GM06990 (cell line): ENCODE measurements around the gene KRT79.

Source experiments
- DNase-seq: peaks from one replicate; pipeline ENCODE4 v3.0.0-alpha.2; 2011; ENCODE audit not compliant: insufficient read length; ENCODE audit errors: extremely low read depth
- H3K27me3 ChIP-seq: replicated peaks from 2 replicates; pipeline ENCODE4 v1.6.0; 2011; ENCODE audit warnings: low read length; ENCODE audit not compliant: control insufficient read depth, insufficient read depth
- H3K36me3 ChIP-seq: 2 replicates; pipeline ENCODE4 v1.5.1; 2011; ENCODE audit warnings: low read length; ENCODE audit not compliant: control insufficient read depth, insufficient read depth
- H3K4me3 ChIP-seq: replicated peaks from 2 replicates; pipeline ENCODE4 v1.5.1; 2011; ENCODE audit warnings: low read depth, mild to moderate bottlenecking, control low read depth, low read length
- TF ChIP-seq, protein P1 (sequence below): IDR thresholded peaks from 2 replicates; pipeline ENCODE4 v1.5.1; 2011; ENCODE audit warnings: low read length, control low read depth, mild to moderate bottlenecking, inconsistent platforms; ENCODE audit not compliant: insufficient read depth, poor library complexity, severe bottlenecking

The KRT79 gene

DNA sequence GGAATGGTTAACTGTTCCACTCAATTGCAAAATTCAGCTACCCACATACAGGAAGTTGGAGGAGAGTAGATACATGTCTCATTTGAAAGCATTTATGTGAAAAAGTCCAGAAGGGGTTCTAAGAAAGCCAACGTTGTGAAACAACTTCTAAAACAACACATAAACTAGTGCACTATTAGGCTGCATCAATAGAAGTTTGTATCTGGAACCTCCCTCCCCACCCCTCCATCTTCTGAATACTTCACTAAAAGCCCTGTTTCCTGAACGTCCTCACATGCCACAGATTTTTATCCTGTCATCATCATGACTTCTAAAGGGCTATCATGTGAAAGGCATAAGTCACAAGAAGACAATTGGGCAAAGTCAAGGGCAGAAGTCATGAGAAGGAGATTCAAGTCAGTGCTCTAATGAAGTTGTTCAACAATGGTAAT, 5.5 kb downstream of the KRT79 start:
- H3K36me3 ChIP-seq: no peaks in the 10 kb centered on the region
- TF ChIP-seq, protein P1, sequence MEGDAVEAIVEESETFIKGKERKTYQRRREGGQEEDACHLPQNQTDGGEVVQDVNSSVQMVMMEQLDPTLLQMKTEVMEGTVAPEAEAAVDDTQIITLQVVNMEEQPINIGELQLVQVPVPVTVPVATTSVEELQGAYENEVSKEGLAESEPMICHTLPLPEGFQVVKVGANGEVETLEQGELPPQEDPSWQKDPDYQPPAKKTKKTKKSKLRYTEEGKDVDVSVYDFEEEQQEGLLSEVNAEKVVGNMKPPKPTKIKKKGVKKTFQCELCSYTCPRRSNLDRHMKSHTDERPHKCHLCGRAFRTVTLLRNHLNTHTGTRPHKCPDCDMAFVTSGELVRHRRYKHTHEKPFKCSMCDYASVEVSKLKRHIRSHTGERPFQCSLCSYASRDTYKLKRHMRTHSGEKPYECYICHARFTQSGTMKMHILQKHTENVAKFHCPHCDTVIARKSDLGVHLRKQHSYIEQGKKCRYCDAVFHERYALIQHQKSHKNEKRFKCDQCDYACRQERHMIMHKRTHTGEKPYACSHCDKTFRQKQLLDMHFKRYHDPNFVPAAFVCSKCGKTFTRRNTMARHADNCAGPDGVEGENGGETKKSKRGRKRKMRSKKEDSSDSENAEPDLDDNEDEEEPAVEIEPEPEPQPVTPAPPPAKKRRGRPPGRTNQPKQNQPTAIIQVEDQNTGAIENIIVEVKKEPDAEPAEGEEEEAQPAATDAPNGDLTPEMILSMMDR: no peak
- no peak for DNase-seq
- H3K4me3 ChIP-seq: no peak overlapping the region
- no peaks in the 10 kb centered on the region; the same call in none of the 2 replicates for H3K27me3 ChIP-seq

DNA sequence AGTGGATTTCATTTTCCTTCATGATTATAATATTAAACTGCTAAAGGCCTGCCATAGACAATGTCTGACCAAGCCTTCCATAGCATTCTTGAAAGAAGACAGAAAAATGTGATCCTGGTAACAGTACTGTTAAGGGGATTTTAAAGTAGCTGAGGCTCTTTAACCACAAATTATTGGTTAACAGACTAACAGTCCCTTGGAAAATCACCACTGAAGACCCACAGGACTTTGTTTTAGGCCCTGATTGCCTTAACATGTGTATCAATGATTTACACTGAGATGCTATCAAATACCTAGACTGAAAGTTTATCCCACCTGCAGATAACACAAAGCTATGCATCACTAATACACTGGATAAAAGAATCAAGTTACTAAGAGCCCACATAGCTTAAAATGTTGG, 6.0 kb downstream of the KRT79 start:
- TF ChIP-seq, protein P1: no peak
- no peaks in the 10 kb centered on the region; the same call in none of the 2 replicates for H3K27me3 ChIP-seq
- DNase-seq: no peak
- no peaks in the 10 kb centered on the region for H3K36me3 ChIP-seq
- H3K4me3 ChIP-seq: no peak overlapping the region

DNA sequence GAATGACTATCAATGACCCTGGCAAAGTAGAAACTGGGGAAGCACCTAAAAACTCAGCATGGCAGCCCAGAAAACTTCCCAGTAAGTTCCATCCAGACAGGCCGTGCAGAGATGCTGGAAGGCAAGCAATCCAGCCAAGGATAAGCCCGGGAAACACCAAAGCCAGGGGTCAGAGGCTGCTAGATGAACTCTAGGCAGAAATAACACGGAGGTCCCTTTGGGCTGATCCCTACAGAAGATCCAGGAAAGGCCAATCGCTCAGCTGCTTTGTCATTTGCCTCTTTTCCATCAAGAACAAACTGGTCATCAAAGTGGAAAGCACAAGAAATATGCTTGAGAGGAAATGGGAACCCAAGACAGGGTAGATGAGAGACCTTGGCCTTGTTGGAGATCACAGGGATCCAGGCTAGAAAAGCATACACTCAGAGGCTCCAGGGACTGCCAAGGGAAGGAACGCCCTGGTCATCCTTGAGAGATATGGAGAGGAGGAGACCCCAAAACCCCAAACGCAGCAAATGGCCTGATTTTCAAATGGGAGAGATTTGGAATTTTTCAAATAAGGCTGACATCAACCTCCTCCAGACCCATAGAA, 6.5 kb downstream of the KRT79 start:
- no peaks in the 10 kb centered on the region for H3K36me3 ChIP-seq
- DNase-seq: no peak
- TF ChIP-seq, protein P1: no peak
- no peaks in the 10 kb centered on the region; the same call in none of the 2 replicates for H3K27me3 ChIP-seq
- H3K4me3 ChIP-seq: no peak overlapping the region

DNA sequence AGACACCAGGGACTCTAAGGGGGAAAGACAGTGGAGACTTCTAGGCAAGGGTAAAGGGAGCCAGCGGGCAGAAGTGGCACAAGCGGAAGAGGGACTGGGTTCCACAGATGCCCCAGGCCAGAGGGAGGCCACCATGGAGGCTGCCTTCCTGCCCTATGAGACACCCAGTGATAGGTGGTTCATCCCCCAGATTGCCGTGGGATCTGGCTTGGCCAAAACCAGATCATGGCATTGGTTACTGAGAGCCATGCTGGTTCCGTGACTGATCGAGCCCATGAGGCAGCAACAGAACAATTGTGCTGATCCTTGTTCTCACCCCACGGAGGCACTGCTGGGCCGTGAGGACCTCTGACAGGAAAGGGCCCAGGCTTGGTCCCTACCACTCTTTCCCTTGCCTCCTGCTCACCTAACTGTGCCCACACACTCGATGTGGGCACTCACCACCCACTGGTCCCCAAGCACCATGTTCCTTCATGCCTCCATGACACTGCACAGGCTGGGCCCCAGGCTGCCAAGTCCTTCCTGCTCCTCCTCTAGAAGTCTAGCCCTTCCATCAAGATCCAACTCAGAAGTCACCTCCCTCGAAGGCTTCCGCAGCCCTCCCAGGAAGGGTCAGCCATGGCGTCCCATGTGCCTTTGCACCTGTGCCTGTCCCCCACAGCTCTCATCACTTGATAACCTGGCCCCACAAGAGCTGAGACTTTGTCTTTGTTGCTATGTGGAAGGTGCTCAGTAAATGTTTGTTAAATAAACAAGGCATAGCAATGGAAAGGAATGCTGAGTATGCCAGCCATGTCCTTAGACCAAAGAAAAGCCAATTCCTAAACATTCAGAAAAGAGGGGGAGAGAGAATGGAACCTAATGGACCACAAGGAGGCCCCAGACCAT, 7.3 kb downstream of the KRT79 start:
- TF ChIP-seq, protein P1: no peak
- no peaks in the 10 kb centered on the region; the same call in none of the 2 replicates for H3K27me3 ChIP-seq
- no peak for DNase-seq

DNA sequence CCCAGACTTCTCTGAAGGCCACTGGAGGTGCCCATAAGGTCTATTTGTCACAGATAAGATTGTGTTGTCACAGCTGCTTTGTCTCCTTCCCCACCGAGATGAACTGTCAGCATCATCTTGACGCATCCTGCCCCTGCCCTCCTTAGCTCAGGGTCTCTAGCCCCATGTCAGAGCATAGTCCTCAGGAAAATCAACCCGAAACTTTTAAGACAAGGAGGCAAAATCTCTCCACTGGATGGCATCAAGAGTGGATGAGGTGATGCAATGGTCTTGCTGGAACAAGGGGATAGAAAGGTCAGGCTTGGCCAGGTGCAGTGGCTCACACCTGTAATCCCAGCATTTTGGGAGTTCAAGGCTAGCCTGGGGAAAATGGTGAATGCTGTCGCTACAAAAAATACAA, 8.2 kb downstream of the KRT79 start:
- Histone ChIP-seq H3K27me3 (no peaks in the 10 kb centered on the region; the same call in none of the 2 replicates), H3K4me3 (no peak overlapping the region), H3K36me3 (no peaks in the 10 kb centered on the region)
- no peak for DNase-seq
- TF ChIP-seq, protein P1: no peak

More for the DNA sequence above, 7.3 kb downstream of the KRT79 start:
- no peaks in the 10 kb centered on the region for H3K36me3 ChIP-seq
- no peak overlapping the region for H3K4me3 ChIP-seq
